ENCODE measurements around the gene KCNH1. TPM values are rescaled to one million over a fixed set of nuclear protein-coding genes. Genes with fewer than 3 reads are reported as not detected.

Gene KCNH1
- polyA plus RNA-seq, 2 of the 4 experiments (the other 2 are of a cell fraction): 5.1 to 7.9 TPM

DNA sequence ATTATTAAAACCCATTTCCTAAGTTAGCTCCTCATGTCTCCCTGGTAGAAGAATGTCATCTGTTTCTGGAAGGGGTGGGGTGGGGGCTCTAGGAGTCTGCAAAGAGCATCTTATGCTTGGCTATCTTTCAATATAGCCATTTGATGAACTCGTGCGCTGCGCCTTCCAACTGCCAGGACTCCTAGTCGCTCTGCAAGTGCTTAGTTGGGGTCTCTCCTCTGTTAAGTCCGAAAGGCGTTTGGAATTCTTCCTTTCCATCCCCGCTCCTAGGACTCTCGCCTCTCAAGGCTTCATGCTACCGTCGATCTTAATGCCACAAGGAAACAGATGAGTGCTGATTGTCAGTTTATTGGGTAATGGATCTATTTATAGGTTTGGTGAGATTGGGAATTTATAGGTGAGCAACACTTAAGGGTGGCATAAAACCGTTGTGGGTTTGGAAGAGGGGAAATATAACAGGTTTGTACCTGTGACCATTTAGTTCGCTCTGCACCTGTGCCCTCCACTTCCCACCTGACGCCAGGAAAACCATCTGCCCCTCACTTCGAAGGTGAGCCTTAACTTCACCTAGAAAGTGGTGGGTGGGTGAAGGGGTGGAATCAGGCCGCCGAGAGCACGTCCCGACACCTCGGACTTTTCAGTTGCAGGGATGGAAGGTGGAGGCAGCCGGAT lies 1.1 kb downstream of the KCNH1 start:
- POLR2A ChIA-PET: interaction anchor here (0.6 to 2.3 kb wide), 4 partner anchors 126 to 895 kb away, joined by 3 to 22 read pairs (median 10); partner anchors contain the start of gene RCOR3
- H3K9me3 ChIP-seq: no peaks in the 10 kb centered on the region
- peak overlapping the region; percentile 67 for H3K4me3 ChIP-seq
- CTCF ChIA-PET: interaction anchor here (0.8 to 9.0 kb wide), 43 partner anchors 9 to 942 kb away, joined by 3 to 388 read pairs (median 8); no protein-coding TSS in a partner anchor
- H3K27ac ChIP-seq: peak overlapping the region; percentile 89 to 93
- peak overlapping the region; percentile 85 for H3K4me2 ChIP-seq
- FAIRE-seq: no peak
- 50% methylated on average over 20 of the region's 20 CpGs for WGBS (ENCODE audit: missing lambda C conversion rate)
- peaks cover 20% of the 10 kb centered on the region for H3K4me1 ChIP-seq
- no peak for DNase-seq (ENCODE audit: low read depth in 1 of 2, low spot score in 1 of 2)
- TF ChIP-seq KDM1A (IDR thresholded peaks at IDR 0.05; ENCODE audit: low read depth) (no peak), ZC3H11A (IDR thresholded peaks at IDR 0.05) (no peak), JUN (IDR thresholded peaks at IDR 0.05) (no peak), CEBPB (IDR thresholded peaks at IDR 0.05) (no peak), PHF8 (IDR thresholded peaks at IDR 0.05; ENCODE audit: borderline replicate concordance, low read depth) (no peak), NPAS2 (CRISPR knock-in tag; IDR thresholded peaks at IDR 0.05; ENCODE audit: borderline replicate concordance) (no peak), POLR2AphosphoS2 (conservative IDR thresholded peaks at IDR 0.05; ENCODE audit: low read length) (no peak), KDM5A (IDR thresholded peaks at IDR 0.05) (no peak)
- TF ChIP-seq, protein P1, sequence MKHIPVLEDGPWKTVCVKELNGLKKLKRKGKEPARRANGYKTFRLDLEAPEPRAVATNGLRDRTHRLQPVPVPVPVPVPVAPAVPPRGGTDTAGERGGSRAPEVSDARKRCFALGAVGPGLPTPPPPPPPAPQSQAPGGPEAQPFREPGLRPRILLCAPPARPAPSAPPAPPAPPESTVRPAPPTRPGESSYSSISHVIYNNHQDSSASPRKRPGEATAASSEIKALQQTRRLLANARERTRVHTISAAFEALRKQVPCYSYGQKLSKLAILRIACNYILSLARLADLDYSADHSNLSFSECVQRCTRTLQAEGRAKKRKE (CRISPR knock-in tag; IDR thresholded peaks at IDR 0.05; ENCODE audit: low read depth): no peak
- TF ChIP-seq, protein P2, sequence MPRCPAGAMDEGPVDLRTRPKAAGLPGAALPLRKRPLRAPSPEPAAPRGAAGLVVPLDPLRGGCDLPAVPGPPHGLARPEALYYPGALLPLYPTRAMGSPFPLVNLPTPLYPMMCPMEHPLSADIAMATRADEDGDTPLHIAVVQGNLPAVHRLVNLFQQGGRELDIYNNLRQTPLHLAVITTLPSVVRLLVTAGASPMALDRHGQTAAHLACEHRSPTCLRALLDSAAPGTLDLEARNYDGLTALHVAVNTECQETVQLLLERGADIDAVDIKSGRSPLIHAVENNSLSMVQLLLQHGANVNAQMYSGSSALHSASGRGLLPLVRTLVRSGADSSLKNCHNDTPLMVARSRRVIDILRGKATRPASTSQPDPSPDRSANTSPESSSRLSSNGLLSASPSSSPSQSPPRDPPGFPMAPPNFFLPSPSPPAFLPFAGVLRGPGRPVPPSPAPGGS (IDR thresholded peaks at IDR 0.05): no peak
- no peak for ATAC-seq

DNA sequence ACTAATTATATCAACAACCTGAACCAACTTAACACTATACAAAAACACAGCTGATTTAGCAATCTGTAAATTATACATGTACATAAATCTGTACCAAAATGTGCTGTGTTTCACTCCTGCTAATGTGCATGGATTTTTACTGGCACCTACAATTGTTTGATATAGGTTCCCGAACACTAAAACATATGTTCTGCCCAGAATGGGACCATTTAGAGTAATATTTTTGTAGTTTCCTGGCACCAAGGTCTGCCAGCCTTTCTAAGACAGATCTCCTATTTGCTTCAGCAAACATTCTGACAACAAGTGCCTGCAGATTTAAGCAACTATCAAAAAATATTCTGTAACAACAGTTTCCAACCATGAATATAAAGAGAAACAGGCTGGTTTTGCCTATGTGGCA lies 4.2 kb downstream of the KCNH1 start:
- CTCF ChIA-PET: interaction anchor here (1.1 to 2.8 kb wide), 2 partner anchors 681 to 723 kb away, joined by 4 to 12 read pairs; no protein-coding TSS in a partner anchor
- ATAC-seq (no peak), DNase-seq (ENCODE audit: low read depth in 1 of 2, low spot score in 1 of 2) (no peak), FAIRE-seq (peak; percentile 80)
- Histone ChIP-seq H3K27ac (no peak overlapping the region), H3K9me3 (no peaks in the 10 kb centered on the region), H3K4me1 (peaks cover 39% of the 10 kb centered on the region), H3K4me2 (no peak overlapping the region), H3K4me3 (no peak overlapping the region)
- WGBS (ENCODE audit: missing lambda C conversion rate): 77% methylated on average over 1 of the region's 1 CpG
- POLR2A ChIA-PET: no interaction called here
- TF ChIP-seq RARB (CRISPR knock-in tag; IDR thresholded peaks at IDR 0.05) (no peak), RFX5 (IDR thresholded peaks at IDR 0.05) (no peak), JUN (IDR thresholded peaks at IDR 0.05) (no peak), HOXB13 (CRISPR knock-in tag; IDR thresholded peaks at IDR 0.05; ENCODE audit: low read depth) (no peak), RAD21 (conservative IDR thresholded peaks at IDR 0.05 in 1 of 2, IDR thresholded peaks at IDR 0.05 in 1 of 2) (no peak), EHMT2 (IDR thresholded peaks at IDR 0.05; ENCODE audit: low read depth) (no peak), MAFK (IDR thresholded peaks at IDR 0.05; ENCODE audit: partially characterized antibody) (no peak), ZC3H11A (IDR thresholded peaks at IDR 0.05) (no peak), MYC (IDR thresholded peaks at IDR 0.05; ENCODE audit: borderline replicate concordance, low read length) (no peak), NFE2L2 (conservative IDR thresholded peaks at IDR 0.05; ENCODE audit: low read length) (no peak), ZFP36 (IDR thresholded peaks at IDR 0.05; ENCODE audit: borderline replicate concordance, partially characterized antibody) (no peak), RNF2 (IDR thresholded peaks at IDR 0.05; ENCODE audit: borderline replicate concordance, low read depth) (no peak), ESRRA (IDR thresholded peaks at IDR 0.05; ENCODE audit: borderline replicate concordance, low read length) (no peak), TP53 (CRISPR knock-in tag; IDR thresholded peaks at IDR 0.05) (no peak), FOSL2 (IDR thresholded peaks at IDR 0.05) (no peak), FOSL2 (CRISPR knock-in tag; IDR thresholded peaks at IDR 0.05) (no peak), NR3C1 (IDR thresholded peaks at IDR 0.05) (no peak)
- TF ChIP-seq, protein P3, sequence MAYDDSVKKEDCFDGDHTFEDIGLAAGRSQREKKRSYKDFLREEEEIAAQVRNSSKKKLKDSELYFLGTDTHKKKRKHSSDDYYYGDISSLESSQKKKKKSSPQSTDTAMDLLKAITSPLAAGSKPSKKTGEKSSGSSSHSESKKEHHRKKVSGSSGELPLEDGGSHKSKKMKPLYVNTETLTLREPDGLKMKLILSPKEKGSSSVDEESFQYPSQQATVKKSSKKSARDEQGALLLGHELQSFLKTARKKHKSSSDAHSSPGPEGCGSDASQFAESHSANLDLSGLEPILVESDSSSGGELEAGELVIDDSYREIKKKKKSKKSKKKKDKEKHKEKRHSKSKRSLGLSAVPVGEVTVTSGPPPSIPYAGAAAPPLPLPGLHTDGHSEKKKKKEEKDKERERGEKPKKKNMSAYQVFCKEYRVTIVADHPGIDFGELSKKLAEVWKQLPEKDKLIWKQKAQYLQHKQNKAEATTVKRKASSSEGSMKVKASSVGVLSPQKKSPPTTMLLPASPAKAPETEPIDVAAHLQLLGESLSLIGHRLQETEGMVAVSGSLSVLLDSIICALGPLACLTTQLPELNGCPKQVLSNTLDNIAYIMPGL (CRISPR knock-in tag; IDR thresholded peaks at IDR 0.05; ENCODE audit: borderline replicate concordance): no peak
- TF ChIP-seq, protein P4, sequence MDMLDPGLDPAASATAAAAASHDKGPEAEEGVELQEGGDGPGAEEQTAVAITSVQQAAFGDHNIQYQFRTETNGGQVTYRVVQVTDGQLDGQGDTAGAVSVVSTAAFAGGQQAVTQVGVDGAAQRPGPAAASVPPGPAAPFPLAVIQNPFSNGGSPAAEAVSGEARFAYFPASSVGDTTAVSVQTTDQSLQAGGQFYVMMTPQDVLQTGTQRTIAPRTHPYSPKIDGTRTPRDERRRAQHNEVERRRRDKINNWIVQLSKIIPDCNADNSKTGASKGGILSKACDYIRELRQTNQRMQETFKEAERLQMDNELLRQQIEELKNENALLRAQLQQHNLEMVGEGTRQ (IDR thresholded peaks at IDR 0.05): no peak
- TF ChIP-seq, protein P5, sequence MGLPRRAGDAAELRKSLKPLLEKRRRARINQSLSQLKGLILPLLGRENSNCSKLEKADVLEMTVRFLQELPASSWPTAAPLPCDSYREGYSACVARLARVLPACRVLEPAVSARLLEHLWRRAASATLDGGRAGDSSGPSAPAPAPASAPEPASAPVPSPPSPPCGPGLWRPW (IDR thresholded peaks at IDR 0.05): no peak

All from A549 (cell line).